Measurements from ENCODE around the gene LSM8.
A peak's percentile ranks its signal among the peaks of the same experiment; 100 is the strongest.

Gene LSM8

DNA sequence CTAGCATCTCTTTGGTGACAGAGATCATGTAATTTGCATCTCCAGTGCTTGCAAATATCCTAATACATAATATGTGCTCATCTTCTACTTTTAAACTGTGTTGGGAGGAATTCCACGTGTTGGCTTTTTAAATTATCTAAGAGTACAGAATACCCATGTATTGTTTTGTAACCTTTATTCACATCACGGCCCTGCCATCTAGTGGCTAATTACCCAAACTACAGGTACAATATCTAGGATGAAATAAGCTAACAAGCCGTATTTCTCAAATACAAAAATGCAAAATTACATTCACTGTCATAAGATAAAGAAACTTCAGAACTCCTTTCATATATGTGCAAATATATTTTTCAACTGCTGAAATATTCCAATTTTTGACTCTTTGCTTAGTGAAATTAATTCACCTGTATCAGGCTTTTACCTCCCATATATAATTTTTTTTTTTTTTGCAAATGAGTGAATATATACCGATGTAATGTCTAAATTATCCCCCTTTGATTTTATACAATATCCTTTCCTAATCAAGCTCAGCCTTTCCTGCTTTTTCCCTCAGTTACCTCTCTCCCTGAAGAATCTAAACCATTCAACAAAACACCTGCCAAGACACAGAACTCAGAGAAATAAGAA, 30.3 kb upstream of the LSM8 start:
- Histone ChIP-seq H3K4me1 (ENCODE audit: control insufficient read depth, insufficient read depth, low read length) (no peaks in the 10 kb centered on the region), H3K27ac (ENCODE audit: extremely low read depth, low read depth, low read length) (no peak overlapping the region), H3K4me3 (ENCODE audit: low read depth, low read length) (no peak overlapping the region), H3K9me3 (ENCODE audit: control insufficient read depth, insufficient read depth, low read depth, low read length) (no peaks in the 10 kb centered on the region), H3K36me3 (ENCODE audit: control insufficient read depth in 2 of 2, insufficient read depth in 1 of 2, low read length in 2 of 2) (no peaks in the 10 kb centered on the region)
- POLR2A ChIA-PET = no interaction called here
- TF ChIP-seq ZNF132 (tag by site-specific recombination; IDR thresholded peaks at IDR 0.05; ENCODE audit: borderline replicate concordance) = no peak
- TF ChIP-seq ZNF692 (tag by site-specific recombination; IDR thresholded peaks at IDR 0.05) = no peak
- TF ChIP-seq ZNF426 (tag by site-specific recombination; IDR thresholded peaks at IDR 0.05) = no peak
- TF ChIP-seq, protein P1, sequence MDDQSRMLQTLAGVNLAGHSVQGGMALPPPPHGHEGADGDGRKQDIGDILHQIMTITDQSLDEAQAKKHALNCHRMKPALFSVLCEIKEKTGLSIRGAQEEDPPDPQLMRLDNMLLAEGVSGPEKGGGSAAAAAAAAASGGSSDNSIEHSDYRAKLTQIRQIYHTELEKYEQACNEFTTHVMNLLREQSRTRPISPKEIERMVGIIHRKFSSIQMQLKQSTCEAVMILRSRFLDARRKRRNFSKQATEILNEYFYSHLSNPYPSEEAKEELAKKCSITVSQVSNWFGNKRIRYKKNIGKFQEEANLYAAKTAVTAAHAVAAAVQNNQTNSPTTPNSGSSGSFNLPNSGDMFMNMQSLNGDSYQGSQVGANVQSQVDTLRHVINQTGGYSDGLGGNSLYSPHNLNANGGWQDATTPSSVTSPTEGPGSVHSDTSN (CRISPR knock-in tag; IDR thresholded peaks at IDR 0.05) = no peak
- TF ChIP-seq ZNF138 (tag by site-specific recombination; IDR thresholded peaks at IDR 0.05; ENCODE audit: borderline replicate concordance) = no peak
- TF ChIP-seq ZNF529 (tag by site-specific recombination; IDR thresholded peaks at IDR 0.05; ENCODE audit: insufficient replicate concordance) = no peak
- TF ChIP-seq, protein P2, sequence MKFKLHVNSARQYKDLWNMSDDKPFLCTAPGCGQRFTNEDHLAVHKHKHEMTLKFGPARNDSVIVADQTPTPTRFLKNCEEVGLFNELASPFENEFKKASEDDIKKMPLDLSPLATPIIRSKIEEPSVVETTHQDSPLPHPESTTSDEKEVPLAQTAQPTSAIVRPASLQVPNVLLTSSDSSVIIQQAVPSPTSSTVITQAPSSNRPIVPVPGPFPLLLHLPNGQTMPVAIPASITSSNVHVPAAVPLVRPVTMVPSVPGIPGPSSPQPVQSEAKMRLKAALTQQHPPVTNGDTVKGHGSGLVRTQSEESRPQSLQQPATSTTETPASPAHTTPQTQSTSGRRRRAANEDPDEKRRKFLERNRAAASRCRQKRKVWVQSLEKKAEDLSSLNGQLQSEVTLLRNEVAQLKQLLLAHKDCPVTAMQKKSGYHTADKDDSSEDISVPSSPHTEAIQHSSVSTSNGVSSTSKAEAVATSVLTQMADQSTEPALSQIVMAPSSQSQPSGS (tag by site-specific recombination; IDR thresholded peaks at IDR 0.05; ENCODE audit: low read depth) = no peak
- TF ChIP-seq ZNF292 (tag by site-specific recombination; IDR thresholded peaks at IDR 0.05; ENCODE audit: borderline replicate concordance, low read depth) = no peak
- TF ChIP-seq ZNF660 (tag by site-specific recombination; IDR thresholded peaks at IDR 0.05) = 0 out of 2 replicates have a peak, but pooled peaks have one; percentile 34
- no peak for TF ChIP-seq PRDM6 (tag by site-specific recombination; IDR thresholded peaks at IDR 0.05)
- TF ChIP-seq ZNF654 (tag by site-specific recombination; IDR thresholded peaks at IDR 0.05; ENCODE audit: low read depth) = peak; percentile 81
- CTCF ChIA-PET = interaction anchor here (0.5 to 1.5 kb wide), 20 partner anchors 9 to 1074 kb away, joined by 3 to 12 read pairs (median 3); no protein-coding TSS in a partner anchor

GRCh38 chr7:118158766-118159165, 25.2 kb upstream of the LSM8 start:
- Histone ChIP-seq H3K4me1 (ENCODE audit: control insufficient read depth, insufficient read depth, low read length) (no peaks in the 10 kb centered on the region), H3K9me3 (ENCODE audit: control insufficient read depth, insufficient read depth, low read depth, low read length) (no peaks in the 10 kb centered on the region), H3K27ac (ENCODE audit: extremely low read depth, low read depth, low read length) (no peak overlapping the region), H3K36me3 (ENCODE audit: control insufficient read depth in 2 of 2, insufficient read depth in 1 of 2, low read length in 2 of 2) (no peaks in the 10 kb centered on the region), H3K4me3 (ENCODE audit: low read depth, low read length) (no peak overlapping the region)
- CTCF ChIA-PET = interaction anchor here (1.2 to 1.4 kb wide), 2 partner anchors 10 to 408 kb away, joined by 3 to 4 read pairs; no protein-coding TSS in a partner anchor
- POLR2A ChIA-PET = no interaction called here
- TF ChIP-seq SETDB1 (IDR thresholded peaks at IDR 0.05; ENCODE audit: insufficient read length, low read length) = peak; percentile 96
- peak; percentile 66; the same call in 1 of the 2 replicates for TF ChIP-seq ZNF626 (tag by site-specific recombination; IDR thresholded peaks at IDR 0.05)
- TF ChIP-seq ZNF558 (tag by site-specific recombination; IDR thresholded peaks at IDR 0.05) = 0 out of 2 replicates have a peak, but pooled peaks have one; percentile 37
- no peak for TF ChIP-seq KLF7 (tag by site-specific recombination; IDR thresholded peaks at IDR 0.05; ENCODE audit: borderline replicate concordance)
- TF ChIP-seq ZNF791 (tag by site-specific recombination; IDR thresholded peaks at IDR 0.05) = no peak
- 0 out of 2 replicates have a peak, but pooled peaks have one; percentile 28 for TF ChIP-seq ZNF518A (tag by site-specific recombination; conservative IDR thresholded peaks at IDR 0.05; ENCODE audit: low read depth)
- peak; percentile 37 for TF ChIP-seq ZNF510 (tag by site-specific recombination; IDR thresholded peaks at IDR 0.05; ENCODE audit: insufficient replicate concordance)
- peak; percentile 48; the same call in 1 of the 2 replicates for TF ChIP-seq ZNF280D (tag by site-specific recombination; IDR thresholded peaks at IDR 0.05)
